ENCODE measurements around the gene RNF20.

The RNF20 gene

GRCh38 chr9:101508211-101508610, 25.4 kb upstream of the RNF20 start:
- Histone ChIP-seq H3K27ac (ENCODE audit: extremely low read depth, low read depth, low read length) (no peak overlapping the region), H3K36me3 (ENCODE audit: control insufficient read depth in 2 of 2, insufficient read depth in 1 of 2, low read length in 2 of 2) (no peaks in the 10 kb centered on the region), H3K9me3 (ENCODE audit: control insufficient read depth, insufficient read depth, low read depth, low read length) (no peaks in the 10 kb centered on the region), H3K4me3 (ENCODE audit: low read depth, low read length) (no peak overlapping the region), H3K4me1 (ENCODE audit: control insufficient read depth, insufficient read depth, low read length) (no peaks in the 10 kb centered on the region)
- TF ChIP-seq ZNF785 (tag by site-specific recombination; IDR thresholded peaks at IDR 0.05) (no peak), SCRT1 (tag by site-specific recombination; IDR thresholded peaks at IDR 0.05; ENCODE audit: borderline replicate concordance) (no peak), ZNF747 (tag by site-specific recombination; IDR thresholded peaks at IDR 0.05) (no peak), ZNF521 (tag by site-specific recombination; IDR thresholded peaks at IDR 0.05) (no peak), ZNF335 (tag by site-specific recombination; conservative IDR thresholded peaks at IDR 0.05) (peak; percentile 23; the same call in 1 of the 2 replicates), FEZF1 (tag by site-specific recombination; IDR thresholded peaks at IDR 0.05) (0 out of 2 replicates have a peak, but pooled peaks have one; percentile 26), ZNF660 (tag by site-specific recombination; IDR thresholded peaks at IDR 0.05) (no peak), HOXD13 (CRISPR knock-in tag; IDR thresholded peaks at IDR 0.05; ENCODE audit: borderline replicate concordance) (no peak), ZEB2 (tag by site-specific recombination; IDR thresholded peaks at IDR 0.05) (no peak)
- TF ChIP-seq, protein P1, sequence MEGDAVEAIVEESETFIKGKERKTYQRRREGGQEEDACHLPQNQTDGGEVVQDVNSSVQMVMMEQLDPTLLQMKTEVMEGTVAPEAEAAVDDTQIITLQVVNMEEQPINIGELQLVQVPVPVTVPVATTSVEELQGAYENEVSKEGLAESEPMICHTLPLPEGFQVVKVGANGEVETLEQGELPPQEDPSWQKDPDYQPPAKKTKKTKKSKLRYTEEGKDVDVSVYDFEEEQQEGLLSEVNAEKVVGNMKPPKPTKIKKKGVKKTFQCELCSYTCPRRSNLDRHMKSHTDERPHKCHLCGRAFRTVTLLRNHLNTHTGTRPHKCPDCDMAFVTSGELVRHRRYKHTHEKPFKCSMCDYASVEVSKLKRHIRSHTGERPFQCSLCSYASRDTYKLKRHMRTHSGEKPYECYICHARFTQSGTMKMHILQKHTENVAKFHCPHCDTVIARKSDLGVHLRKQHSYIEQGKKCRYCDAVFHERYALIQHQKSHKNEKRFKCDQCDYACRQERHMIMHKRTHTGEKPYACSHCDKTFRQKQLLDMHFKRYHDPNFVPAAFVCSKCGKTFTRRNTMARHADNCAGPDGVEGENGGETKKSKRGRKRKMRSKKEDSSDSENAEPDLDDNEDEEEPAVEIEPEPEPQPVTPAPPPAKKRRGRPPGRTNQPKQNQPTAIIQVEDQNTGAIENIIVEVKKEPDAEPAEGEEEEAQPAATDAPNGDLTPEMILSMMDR (tag by site-specific recombination; IDR thresholded peaks at IDR 0.05): no peak
- TF ChIP-seq, protein P2, sequence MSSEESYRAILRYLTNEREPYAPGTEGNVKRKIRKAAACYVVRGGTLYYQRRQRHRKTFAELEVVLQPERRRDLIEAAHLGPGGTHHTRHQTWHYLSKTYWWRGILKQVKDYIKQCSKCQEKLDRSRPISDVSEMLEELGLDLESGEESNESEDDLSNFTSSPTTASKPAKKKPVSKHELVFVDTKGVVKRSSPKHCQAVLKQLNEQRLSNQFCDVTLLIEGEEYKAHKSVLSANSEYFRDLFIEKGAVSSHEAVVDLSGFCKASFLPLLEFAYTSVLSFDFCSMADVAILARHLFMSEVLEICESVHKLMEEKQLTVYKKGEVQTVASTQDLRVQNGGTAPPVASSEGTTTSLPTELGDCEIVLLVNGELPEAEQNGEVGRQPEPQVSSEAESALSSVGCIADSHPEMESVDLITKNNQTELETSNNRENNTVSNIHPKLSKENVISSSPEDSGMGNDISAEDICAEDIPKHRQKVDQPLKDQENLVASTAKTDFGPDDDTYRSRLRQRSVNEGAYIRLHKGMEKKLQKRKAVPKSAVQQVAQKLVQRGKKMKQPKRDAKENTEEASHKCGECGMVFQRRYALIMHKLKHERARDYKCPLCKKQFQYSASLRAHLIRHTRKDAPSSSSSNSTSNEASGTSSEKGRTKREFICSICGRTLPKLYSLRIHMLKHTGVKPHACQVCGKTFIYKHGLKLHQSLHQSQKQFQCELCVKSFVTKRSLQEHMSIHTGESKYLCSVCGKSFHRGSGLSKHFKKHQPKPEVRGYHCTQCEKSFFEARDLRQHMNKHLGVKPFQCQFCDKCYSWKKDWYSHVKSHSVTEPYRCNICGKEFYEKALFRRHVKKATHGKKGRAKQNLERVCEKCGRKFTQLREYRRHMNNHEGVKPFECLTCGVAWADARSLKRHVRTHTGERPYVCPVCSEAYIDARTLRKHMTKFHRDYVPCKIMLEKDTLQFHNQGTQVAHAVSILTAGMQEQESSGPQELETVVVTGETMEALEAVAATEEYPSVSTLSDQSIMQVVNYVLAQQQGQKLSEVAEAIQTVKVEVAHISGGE (tag by site-specific recombination; conservative IDR thresholded peaks at IDR 0.05; ENCODE audit: low read depth): no peak
- TF ChIP-seq, protein P3, sequence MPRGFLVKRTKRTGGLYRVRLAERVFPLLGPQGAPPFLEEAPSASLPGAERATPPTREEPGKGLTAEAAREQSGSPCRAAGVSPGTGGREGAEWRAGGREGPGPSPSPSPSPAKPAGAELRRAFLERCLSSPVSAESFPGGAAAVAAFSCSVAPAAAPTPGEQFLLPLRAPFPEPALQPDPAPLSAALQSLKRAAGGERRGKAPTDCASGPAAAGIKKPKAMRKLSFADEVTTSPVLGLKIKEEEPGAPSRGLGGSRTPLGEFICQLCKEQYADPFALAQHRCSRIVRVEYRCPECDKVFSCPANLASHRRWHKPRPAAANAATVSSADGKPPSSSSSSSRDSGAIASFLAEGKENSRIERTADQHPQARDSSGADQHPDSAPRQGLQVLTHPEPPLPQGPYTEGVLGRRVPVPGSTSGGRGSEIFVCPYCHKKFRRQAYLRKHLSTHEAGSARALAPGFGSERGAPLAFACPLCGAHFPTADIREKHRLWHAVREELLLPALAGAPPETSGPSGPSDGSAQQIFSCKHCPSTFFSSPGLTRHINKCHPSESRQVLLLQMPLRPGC (tag by site-specific recombination; IDR thresholded peaks at IDR 0.05): no peak
- TF ChIP-seq, protein P4, sequence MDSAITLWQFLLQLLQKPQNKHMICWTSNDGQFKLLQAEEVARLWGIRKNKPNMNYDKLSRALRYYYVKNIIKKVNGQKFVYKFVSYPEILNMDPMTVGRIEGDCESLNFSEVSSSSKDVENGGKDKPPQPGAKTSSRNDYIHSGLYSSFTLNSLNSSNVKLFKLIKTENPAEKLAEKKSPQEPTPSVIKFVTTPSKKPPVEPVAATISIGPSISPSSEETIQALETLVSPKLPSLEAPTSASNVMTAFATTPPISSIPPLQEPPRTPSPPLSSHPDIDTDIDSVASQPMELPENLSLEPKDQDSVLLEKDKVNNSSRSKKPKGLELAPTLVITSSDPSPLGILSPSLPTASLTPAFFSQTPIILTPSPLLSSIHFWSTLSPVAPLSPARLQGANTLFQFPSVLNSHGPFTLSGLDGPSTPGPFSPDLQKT (IDR thresholded peaks at IDR 0.05; ENCODE audit: borderline replicate concordance, low read depth, low read length): no peak
- TF ChIP-seq, protein P5, sequence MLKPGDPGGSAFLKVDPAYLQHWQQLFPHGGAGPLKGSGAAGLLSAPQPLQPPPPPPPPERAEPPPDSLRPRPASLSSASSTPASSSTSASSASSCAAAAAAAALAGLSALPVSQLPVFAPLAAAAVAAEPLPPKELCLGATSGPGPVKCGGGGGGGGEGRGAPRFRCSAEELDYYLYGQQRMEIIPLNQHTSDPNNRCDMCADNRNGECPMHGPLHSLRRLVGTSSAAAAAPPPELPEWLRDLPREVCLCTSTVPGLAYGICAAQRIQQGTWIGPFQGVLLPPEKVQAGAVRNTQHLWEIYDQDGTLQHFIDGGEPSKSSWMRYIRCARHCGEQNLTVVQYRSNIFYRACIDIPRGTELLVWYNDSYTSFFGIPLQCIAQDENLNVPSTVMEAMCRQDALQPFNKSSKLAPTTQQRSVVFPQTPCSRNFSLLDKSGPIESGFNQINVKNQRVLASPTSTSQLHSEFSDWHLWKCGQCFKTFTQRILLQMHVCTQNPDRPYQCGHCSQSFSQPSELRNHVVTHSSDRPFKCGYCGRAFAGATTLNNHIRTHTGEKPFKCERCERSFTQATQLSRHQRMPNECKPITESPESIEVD (tag by site-specific recombination; IDR thresholded peaks at IDR 0.05): peak; percentile 16; the same call in 1 of the 2 replicates
- CTCF ChIA-PET: interaction anchor here (0.6 kb wide), 1 partner anchor 12 kb away, joined by 3 read pairs; no protein-coding TSS in a partner anchor
- POLR2A ChIA-PET: no interaction called here

DNA sequence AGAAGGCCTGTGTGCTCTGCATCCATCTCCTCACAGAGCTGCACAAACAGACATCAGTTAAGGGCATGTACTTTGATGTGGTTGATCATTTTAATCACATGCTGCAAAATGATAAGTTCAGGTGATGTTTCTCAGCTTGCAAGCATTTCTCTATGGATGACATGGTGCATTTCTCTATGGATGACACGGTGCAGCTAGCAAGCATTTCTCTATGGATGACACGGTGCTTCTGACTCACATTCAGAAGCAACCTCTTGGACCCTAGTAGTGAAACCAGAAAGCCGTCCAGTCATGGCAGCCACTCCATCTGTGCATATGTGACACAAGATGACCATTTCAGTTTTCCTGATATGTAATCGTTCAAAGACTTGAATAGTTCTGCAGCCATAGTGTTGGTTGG, 24.1 kb upstream of the RNF20 start:
- ChIA-PET POLR2A (no interaction called here), CTCF (interaction anchor here (0.6 to 1.8 kb wide), 2 partner anchors 22 to 60 kb away, joined by 4 read pairs; no protein-coding TSS in a partner anchor)
- TF ChIP-seq ZNF670 (tag by site-specific recombination; IDR thresholded peaks at IDR 0.05; ENCODE audit: low read depth) (no peak), ZNF175 (tag by site-specific recombination; IDR thresholded peaks at IDR 0.05) (no peak), ZSCAN23 (tag by site-specific recombination; IDR thresholded peaks at IDR 0.05) (no peak), ZNF157 (tag by site-specific recombination; IDR thresholded peaks at IDR 0.05) (no peak), ZFP69B (tag by site-specific recombination; IDR thresholded peaks at IDR 0.05) (no peak), ZNF768 (tag by site-specific recombination; IDR thresholded peaks at IDR 0.05) (no peak), ZNF510 (tag by site-specific recombination; IDR thresholded peaks at IDR 0.05; ENCODE audit: insufficient replicate concordance) (no peak), ZNF169 (tag by site-specific recombination; IDR thresholded peaks at IDR 0.05) (no peak)
- TF ChIP-seq, protein P6, sequence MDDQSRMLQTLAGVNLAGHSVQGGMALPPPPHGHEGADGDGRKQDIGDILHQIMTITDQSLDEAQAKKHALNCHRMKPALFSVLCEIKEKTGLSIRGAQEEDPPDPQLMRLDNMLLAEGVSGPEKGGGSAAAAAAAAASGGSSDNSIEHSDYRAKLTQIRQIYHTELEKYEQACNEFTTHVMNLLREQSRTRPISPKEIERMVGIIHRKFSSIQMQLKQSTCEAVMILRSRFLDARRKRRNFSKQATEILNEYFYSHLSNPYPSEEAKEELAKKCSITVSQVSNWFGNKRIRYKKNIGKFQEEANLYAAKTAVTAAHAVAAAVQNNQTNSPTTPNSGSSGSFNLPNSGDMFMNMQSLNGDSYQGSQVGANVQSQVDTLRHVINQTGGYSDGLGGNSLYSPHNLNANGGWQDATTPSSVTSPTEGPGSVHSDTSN (CRISPR knock-in tag; IDR thresholded peaks at IDR 0.05): no peak

More for the DNA sequence above, 24.1 kb upstream of the RNF20 start:
- H3K9me3 ChIP-seq (ENCODE audit: control insufficient read depth, insufficient read depth, low read depth, low read length): no peaks in the 10 kb centered on the region
- no peaks in the 10 kb centered on the region for H3K36me3 ChIP-seq (ENCODE audit: control insufficient read depth in 2 of 2, insufficient read depth in 1 of 2, low read length in 2 of 2)
- no peak overlapping the region for H3K4me3 ChIP-seq (ENCODE audit: low read depth, low read length)
- H3K4me1 ChIP-seq (ENCODE audit: control insufficient read depth, insufficient read depth, low read length): no peaks in the 10 kb centered on the region
- no peak overlapping the region for H3K27ac ChIP-seq (ENCODE audit: extremely low read depth, low read depth, low read length)

All from HEK293 (cell line).